Activated gamma-delta T cell treated with Interleukin-2 at 50 U/mL for 16 hours (primary cell): Measurements from ENCODE around the gene NOC2L.

Experiments
- DNase-seq: peaks from one replicate; pipeline ENCODE4 v3.0.0-alpha.2; 2020

Gene NOC2L

DNA sequence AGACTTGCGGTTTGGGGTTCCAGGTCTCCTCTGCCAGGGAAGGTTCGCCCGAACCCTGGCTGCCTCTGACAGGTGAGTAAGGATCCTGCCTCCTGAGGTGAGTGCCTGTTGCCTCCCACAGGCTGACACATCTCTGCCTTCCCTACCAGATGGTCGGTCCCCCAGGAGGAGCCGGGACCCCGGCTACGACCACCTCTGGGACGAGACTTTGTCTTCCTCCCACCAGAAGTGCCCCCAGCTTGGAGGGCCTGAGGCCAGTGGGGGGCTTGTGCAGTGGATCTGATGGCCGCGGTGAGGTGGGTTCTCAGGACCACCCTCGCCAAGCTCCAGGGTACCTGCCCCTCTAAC is 15.2 kb upstream of the NOC2L start:
- no peak for DNase-seq

GRCh38 chr1:973459-974292 is 14.6 kb upstream of the NOC2L start:
- no peak for DNase-seq

GRCh38 chr1:972726-973458 is 13.8 kb upstream of the NOC2L start:
- DNase-seq: no peak

DNA sequence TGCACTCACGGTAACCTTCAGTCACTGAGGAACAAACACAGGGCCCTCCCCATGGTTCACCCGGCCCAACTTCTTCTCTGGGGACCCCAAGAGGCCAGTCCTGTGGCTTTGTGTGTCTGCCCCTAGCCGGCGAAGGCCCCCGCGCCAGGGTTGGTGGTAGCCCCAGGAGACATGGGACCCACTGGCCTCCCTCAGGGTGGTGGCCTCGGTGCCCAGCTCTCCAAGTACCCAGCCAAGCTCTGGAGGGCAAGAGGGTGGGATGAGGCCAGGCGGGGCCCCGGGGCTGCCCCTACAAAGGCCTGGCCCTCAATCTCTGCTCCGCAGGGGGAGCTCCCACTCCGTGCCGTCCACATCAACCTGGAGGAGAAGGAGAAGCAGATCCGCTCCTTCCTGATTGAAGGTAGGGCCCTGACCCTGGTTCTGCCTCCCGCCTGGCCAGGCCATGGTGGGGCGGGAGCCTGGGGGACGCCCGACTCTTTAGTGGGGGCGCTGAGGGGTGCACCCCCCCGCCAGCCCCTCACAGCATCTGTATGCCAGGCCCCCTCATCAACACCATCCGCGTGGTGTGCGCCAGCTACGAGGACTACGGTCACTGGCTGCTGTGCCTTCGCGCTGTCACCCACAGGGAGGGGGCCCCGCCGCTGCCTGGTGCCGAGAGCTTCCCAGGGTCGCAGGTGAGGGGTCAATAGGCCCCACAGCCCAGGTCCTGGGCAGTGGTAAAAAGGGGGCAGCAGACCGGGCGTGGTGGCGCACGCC is 12.9 kb upstream of the NOC2L start:
- no peak for DNase-seq

GRCh38 chr1:970973-971730 is 12.1 kb upstream of the NOC2L start:
- DNase-seq: no peak

- no peak for DNase-seq
Measured at GRCh38 chr1:970242-970972, 11.4 kb upstream of the NOC2L start.

DNA sequence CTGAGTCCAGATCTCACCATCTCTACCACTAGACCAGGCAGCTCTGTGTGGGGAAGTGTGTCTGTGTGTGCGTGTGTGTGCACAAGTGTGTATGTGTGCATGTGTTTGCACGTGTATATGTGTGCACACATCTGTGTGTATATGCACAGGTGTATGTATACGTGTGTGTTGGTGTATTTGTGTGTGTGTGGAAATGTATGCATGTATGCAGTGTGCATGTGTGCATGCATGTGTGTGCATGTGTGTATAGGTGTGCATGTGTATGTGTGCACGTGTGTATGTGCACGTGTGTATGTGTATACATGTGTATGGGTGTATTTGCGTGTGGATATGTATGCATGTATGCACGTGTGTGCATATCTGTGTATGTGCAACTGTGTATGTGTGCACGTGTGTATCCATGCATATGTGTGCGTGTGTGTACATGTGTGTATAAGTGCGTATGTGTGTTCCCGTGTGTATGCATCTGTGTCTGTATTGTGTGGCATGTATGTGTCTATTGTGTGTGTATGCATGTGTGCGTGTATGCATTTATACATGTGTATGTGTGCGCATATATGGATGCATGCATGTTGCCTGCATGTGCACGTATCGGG is 10.3 kb upstream of the NOC2L start:
- DNase-seq: no peak

DNA sequence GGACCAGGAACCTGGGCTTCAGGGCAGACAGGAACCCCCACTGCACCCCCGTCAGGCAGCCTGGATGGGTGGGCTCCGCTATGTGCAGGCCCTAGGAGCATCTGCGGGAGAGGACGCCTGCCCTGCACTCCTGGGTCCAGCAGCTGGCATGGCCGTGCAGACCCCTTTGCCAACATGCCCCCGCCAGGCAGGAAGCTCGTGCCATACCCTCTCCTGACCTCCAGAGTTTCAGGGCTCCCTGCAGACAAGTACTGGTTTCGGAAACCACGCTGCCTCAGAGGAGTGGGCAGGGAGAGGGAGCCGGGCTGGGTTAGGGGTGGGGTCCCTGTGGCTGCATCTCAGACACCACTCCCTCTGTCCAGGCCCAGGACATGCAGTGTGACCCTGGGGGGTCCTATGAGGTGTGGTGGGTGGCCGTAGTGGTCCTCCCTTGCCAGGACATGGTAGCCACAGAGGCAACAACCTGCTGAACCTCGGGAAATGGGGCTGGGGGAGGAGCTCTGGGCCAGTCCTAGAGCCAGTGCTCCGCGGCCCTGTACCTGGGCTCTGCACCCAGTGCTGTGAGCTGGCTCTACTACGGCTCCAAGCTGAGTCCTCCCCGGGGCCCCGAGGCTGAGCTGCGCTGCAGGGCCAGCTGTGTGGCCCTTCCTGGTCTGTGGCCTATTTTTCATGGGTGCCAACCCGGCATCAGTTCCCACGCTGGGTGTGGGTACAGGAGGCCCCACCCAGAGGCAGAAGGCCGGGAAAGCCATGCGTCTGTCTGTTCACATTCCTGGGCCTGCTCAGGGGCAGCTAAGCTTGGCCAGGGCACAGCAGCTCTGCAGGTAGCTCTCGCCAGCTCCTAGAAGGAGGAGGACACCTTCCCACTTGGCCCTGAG is 8.6 kb upstream of the NOC2L start:
- no peak for DNase-seq

- DNase-seq: peak; percentile 80
Measured at GRCh38 chr1:966704-967300, 7.7 kb upstream of the NOC2L start.

GRCh38 chr1:966135-966703 is 7.2 kb upstream of the NOC2L start, which contains the start of gene PLEKHN1:
PLEKHN1 (plus strand) TSS chr1:966482; CDS start chr1:966532, 50 bp downstream.
- DNase-seq: peak; percentile 32

DNA sequence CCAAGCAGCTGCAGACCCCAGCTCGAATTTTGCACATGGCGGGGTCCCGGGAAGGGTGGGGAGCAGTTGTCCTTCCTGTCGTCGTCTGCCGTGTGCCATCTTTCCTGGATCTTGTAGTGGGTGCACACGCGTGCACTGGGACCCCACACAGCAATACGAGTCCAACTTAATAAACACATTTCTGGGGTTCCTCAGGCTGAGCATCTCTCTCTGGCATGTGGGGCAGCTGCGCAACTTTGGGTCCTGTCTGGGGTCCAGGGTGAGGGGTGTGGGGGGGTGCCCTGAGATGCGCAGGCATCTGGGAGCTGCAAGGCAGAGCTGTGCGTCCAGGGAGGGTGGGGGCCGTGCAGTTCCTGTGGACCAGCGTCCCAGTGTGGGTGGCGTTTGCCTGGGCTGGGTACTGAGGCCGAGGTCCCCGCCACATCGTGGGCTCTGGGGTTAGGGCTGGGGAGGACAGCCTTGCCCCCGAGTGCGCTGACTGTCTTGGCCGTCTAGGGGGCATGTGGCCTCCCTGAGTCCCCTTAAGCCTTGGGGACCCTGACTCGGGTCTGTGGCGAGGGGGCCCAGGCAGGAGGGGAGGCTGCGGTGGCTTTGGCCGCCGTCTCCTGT is 6.6 kb upstream of the NOC2L start:
- DNase-seq: no peak

DNA sequence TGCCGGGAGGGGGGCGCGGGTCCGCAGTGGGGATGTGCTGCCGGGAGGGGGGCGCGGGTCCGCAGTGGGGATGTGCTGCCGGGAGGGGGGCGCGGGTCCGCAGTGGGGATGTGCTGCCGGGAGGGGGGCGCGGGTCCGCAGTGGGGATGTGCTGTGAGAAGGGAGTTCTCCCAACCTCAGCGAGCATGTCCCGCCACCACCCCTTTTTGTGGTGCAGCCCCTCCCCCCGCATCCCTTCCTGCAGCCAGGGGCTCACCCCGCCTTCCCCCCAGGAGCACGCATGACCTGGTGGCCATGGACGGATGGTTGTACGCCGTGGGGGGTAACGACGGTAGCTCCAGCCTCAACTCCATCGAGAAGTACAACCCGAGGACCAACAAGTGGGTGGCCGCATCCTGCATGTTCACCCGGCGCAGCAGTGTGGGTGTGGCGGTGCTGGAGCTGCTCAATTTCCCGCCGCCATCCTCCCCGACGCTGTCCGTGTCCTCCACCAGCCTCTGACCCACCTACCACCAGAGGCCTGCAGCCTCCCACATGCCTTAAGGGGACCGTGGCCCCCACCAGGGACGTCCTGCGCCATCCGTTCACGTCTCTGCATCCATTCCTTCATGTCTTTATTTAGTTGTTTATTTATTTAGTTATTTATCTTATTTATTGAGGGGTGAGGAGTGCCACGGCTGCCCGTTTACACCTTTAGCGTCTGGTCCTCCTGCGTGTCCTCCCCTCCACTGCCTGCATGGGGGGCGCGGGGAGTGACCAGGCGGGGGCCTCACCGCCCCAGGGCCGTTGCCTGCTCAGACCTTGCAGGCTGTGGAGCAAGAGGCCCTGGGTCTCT is 5.9 kb upstream of the NOC2L start:
- DNase-seq: no peak

DNA sequence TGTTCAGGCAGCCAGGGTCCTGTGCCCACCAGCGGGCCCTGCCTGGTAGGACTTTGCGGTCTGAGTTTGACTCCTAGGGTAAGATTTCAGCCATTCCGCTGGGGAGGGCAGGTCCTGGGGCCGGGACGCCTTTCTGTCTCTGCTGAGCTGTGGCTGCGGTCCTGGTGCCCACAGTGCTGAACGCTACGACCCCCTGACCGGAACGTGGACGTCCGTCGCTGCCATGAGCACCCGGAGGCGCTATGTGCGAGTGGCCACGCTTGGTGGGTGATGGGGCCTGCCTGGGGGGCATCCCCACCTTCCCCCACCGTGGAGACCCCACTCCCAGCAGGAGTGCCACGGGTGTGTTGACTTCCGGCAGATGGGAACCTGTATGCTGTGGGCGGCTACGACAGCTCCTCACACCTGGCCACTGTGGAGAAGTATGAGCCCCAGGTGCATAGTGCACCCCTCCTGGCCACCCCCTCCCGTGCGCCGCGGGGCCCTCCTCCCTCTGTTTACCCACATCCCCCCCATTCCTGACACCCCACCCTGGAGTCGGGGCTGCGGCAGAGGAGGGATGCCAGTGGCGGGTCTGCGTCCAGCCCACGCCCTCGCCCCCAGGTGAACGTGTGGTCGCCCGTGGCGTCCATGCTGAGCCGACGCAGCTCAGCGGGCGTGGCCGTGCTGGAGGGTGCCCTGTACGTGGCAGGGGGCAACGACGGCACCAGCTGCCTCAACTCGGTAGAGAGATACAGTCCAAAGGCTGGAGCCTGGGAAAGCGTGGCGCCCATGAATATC is 4.9 kb upstream of the NOC2L start:
- no peak for DNase-seq

- DNase-seq: no peak
Measured at GRCh38 chr1:963301-963651, 4.2 kb upstream of the NOC2L start.

GRCh38 chr1:962381-963300 is 3.6 kb upstream of the NOC2L start:
- DNase-seq: no peak

DNA sequence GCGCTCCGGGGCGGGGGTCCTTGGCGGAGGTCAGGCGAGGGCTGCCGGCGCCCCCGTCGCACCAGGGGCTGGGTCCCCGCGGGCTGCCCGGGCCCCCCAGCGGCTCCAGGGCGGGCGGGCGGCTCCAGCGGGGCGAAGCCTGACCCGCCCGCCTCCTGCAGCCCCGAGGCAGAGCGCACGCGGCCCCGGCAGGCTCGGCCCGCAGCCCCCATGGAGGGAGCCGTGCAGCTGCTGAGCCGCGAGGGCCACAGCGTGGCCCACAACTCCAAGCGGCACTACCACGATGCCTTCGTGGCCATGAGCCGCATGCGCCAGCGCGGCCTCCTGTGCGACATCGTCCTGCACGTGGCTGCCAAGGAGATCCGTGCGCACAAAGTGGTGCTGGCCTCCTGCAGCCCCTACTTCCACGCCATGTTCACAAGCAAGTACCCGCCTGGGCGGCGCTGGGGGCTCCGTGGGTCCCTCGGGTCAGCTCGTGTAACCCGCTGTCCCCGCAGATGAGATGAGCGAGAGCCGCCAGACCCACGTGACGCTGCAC is 2.1 kb upstream of the NOC2L start:
- DNase-seq: no peak
